Fibroblast of peridontal ligament (primary cell): ENCODE measurements around the gene XKR3.
"Not testable (repeated sequence)": the region's sequence is repeated elsewhere in the genome, so short reads cannot be mapped to it uniquely, and the experiment has no call there.

ENCODE experiments used
- DNase-seq: peaks from one replicate; pipeline ENCODE4 v3.0.0-alpha.2; 2010; ENCODE audit errors: extremely low read depth

Gene XKR3

GRCh38 chr22:16824716-16825687 is at the start of gene XKR3:
XKR3 (minus strand) TSS chr22:16825411; CDS start chr22:16808073, 17,338 bp downstream.
- no peak for DNase-seq

GRCh38 chr22:16869640-16870039 is 44.4 kb upstream of the XKR3 start:
- DNase-seq = not testable (repeated sequence)

- DNase-seq = no peak
Measured at GRCh38 chr22:16866167-16866566, 41.0 kb upstream of the XKR3 start.

- DNase-seq = not testable (repeated sequence)
Measured at GRCh38 chr22:16856851-16857250, 31.6 kb upstream of the XKR3 start.

GRCh38 chr22:16854631-16855030 is 29.4 kb upstream of the XKR3 start:
- no peak for DNase-seq

- not testable (repeated sequence) for DNase-seq
Measured at GRCh38 chr22:16851268-16851996, 26.2 kb upstream of the XKR3 start.

DNA sequence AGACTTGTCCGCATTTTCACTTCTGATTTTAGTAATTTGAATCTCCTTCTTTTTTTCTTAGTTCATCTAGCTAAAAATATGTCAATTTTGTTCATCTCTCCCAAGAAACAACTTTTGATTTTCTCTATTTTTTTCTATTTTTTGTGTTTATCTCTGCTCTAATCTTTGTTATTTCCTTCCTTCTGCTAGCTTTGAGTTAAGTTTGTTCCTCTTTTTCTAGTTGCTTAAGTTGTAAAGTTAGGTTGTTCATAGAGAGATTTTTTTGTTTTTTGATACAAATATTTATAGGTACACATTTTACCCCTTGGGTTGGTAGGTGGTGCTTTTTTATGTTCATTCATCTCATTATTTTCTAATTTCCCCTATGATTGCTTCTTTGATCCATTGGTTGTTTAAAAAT is 22.1 kb upstream of the XKR3 start:
- DNase-seq = no peak

GRCh38 chr22:16845881-16846280 is 20.7 kb upstream of the XKR3 start:
- no peak for DNase-seq

- DNase-seq = no peak
Measured at GRCh38 chr22:16845465-16845864, 20.3 kb upstream of the XKR3 start.

- DNase-seq = no peak
Measured at GRCh38 chr22:16844529-16844928, 19.3 kb upstream of the XKR3 start.

- no peak for DNase-seq
Measured at GRCh38 chr22:16838073-16838472, 12.9 kb upstream of the XKR3 start.

GRCh38 chr22:16834971-16835370 is 9.8 kb upstream of the XKR3 start:
- DNase-seq = no peak

GRCh38 chr22:16831257-16831656 is 6.0 kb upstream of the XKR3 start:
- no peak for DNase-seq

DNA sequence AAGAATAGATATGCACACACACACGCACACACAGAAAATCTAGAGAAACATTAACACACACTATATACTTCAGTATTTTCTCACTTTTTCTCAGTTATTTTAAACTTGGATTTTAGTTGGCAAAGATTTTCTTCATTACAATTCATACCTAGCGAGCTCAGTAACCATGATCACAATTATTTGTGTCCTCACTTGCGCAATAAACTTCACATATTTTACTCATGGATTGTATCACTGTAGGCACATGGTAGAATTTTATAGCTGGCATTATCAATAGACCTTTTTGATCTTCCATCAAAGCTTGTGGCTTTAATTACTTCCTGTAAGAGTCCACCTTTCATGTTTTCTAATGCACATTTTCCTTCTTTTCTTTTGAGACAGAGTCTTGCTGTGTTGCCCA is 4.8 kb upstream of the XKR3 start:
- no peak for DNase-seq

DNA sequence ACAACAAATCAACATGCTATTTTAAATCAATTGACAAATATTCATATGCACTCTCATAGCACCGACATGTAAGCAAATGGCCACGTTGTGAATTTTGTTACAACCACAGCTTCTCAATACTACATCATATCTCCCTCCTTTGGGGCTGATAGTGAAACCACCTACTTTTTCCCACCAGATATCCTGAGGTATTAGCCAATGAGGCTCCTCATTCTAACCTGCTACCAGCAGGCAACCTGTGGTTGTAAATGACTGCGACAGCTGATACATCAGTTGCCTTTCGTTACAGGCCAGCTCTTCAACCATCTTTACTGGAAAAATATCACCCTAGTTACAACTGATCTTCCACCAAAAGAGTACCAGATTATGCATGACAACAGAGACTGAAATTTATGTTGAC is 3.7 kb upstream of the XKR3 start:
- DNase-seq = no peak

GRCh38 chr22:16827506-16827905 is 2.3 kb upstream of the XKR3 start:
- DNase-seq = no peak

GRCh38 chr22:16819249-16819648 is 6.0 kb downstream of the XKR3 start:
- no peak for DNase-seq

- no peak for DNase-seq
Measured at GRCh38 chr22:16818538-16818937, 6.7 kb downstream of the XKR3 start.

DNA sequence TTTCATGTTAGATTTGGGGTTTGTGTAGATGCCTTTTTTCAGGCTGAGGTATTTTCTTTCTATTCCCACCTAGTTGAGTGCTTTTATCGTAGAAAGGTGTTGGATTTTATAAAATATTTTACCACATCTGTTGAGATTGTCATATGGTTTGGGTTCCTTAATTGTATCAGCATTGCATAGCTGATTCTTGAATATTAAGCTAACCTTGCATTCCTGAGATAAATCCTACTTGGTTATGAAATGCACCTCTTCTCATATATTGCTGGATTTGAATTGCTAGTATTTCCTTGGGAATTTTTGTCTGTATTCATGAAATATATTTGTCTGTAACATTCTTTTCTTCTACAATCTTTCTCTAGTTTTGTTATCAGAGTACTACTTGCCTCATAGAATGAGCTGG is 10.1 kb downstream of the XKR3 start:
- no peak for DNase-seq

DNA sequence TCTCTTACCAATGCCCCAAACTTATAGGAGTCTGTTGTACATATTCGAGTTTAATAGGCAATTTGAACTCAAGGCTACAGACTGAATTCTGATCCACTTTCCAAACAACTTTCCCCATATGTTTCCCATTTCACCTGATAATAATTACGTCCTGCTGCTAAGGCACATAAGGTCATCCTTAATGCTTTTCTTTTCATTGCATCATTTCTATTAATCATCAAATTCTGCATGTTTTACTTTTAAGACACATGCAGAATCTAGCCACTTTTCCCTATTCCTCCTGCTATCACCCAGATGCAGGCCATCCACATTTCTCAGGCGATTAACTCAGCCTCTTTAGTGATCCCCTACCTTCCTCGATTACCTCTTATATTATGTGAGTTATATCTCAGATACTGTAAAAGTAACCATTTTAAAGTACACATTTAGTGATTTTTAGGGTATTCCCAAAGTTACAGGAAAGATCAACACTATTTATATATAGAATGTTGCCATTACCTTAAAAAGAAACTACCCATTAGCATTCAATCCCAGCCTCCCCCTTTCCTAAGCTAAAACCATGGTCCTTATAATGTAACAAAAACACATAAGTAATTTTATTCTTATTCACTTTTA is 14.9 kb downstream of the XKR3 start:
- DNase-seq = no peak

GRCh38 chr22:16808744-16809143 is 16.5 kb downstream of the XKR3 start:
- no peak for DNase-seq

- DNase-seq = no peak
Measured at GRCh38 chr22:16807109-16807508, 18.1 kb downstream of the XKR3 start.
